Measurements from ENCODE around the gene SLAIN2. TPM values are rescaled to one million over a fixed set of nuclear protein-coding genes. Genes with fewer than 3 reads are reported as not detected.
"Not testable (repeated sequence)": the region's sequence is repeated elsewhere in the genome, so short reads cannot be mapped to it uniquely, and the experiment has no call there.

The SLAIN2 gene
- total RNA-seq, result 10 to 100 TPM; 73.9 to 79.1 TPM

- POLR2A ChIA-PET, result interaction anchor here (1.1 kb wide), 1 partner anchor 10 kb away, joined by 3 read pairs; no protein-coding TSS in a partner anchor
- CTCF ChIA-PET, result interaction anchor here (0.5 to 0.8 kb wide), 3 partner anchors 36 to 204 kb away, joined by 3 to 5 read pairs (median 3); no protein-coding TSS in a partner anchor
Observed at GRCh38 chr4:48340965-48341775, at the start of gene SLAIN2. Gene SLAIN2 (plus strand): TSS chr4:48341529. CDS start chr4:48341740, 211 bp downstream.

- POLR2A ChIA-PET, CTCF ChIA-PET: not testable (repeated sequence)
Observed at GRCh38 chr4:48292218-48292790, 49.0 kb upstream of the SLAIN2 start.

GRCh38 chr4:48295116-48295515, 46.2 kb upstream of the SLAIN2 start:
- POLR2A ChIA-PET, result no interaction called here
- CTCF ChIA-PET, result no interaction called here

- CTCF ChIA-PET, result no interaction called here
- POLR2A ChIA-PET, result no interaction called here
Observed at GRCh38 chr4:48296365-48296764, 45.0 kb upstream of the SLAIN2 start.

GRCh38 chr4:48297256-48297846, 44.0 kb upstream of the SLAIN2 start:
- CTCF ChIA-PET, result no interaction called here

GRCh38 chr4:48299560-48299959, 41.8 kb upstream of the SLAIN2 start:
- ChIA-PET POLR2A (no interaction called here), CTCF (no interaction called here)

More at GRCh38 chr4:48297256-48297846, 44.0 kb upstream of the SLAIN2 start:
- POLR2A ChIA-PET, result no interaction called here

GRCh38 chr4:48300004-48300403, 41.3 kb upstream of the SLAIN2 start:
- ChIA-PET CTCF (no interaction called here), POLR2A (no interaction called here)

- POLR2A ChIA-PET, result no interaction called here
- CTCF ChIA-PET, result no interaction called here
Observed at GRCh38 chr4:48305508-48305907, 35.8 kb upstream of the SLAIN2 start.

- POLR2A ChIA-PET, result no interaction called here
- CTCF ChIA-PET, result no interaction called here
Observed at GRCh38 chr4:48307528-48307927, 33.8 kb upstream of the SLAIN2 start.

- CTCF ChIA-PET, result no interaction called here
- POLR2A ChIA-PET, result no interaction called here
Observed at GRCh38 chr4:48308901-48309300, 32.4 kb upstream of the SLAIN2 start.

- POLR2A ChIA-PET, result no interaction called here
- CTCF ChIA-PET, result interaction anchor here (0.7 kb wide), 1 partner anchor 239 kb away, joined by 3 read pairs; no protein-coding TSS in a partner anchor
Observed at GRCh38 chr4:48311896-48312295, 29.4 kb upstream of the SLAIN2 start.

GRCh38 chr4:48314746-48315145, 26.6 kb upstream of the SLAIN2 start:
- CTCF ChIA-PET, result interaction anchor here (1.9 kb wide), 1 partner anchor 24 kb away, joined by 3 read pairs; no protein-coding TSS in a partner anchor
- POLR2A ChIA-PET, result not testable (repeated sequence)

GRCh38 chr4:48315728-48316630, 25.4 kb upstream of the SLAIN2 start:
- ChIA-PET CTCF (interaction anchor here (0.7 to 1.9 kb wide), 2 partner anchors 12 to 25 kb away, joined by 3 read pairs; no protein-coding TSS in a partner anchor), POLR2A (no interaction called here)

GRCh38 chr4:48321312-48321711, 20.0 kb upstream of the SLAIN2 start:
- CTCF ChIA-PET, result no interaction called here
- POLR2A ChIA-PET, result no interaction called here

GRCh38 chr4:48322063-48322462, 19.3 kb upstream of the SLAIN2 start:
- ChIA-PET CTCF (no interaction called here), POLR2A (no interaction called here)

- POLR2A ChIA-PET, result no interaction called here
- CTCF ChIA-PET, result no interaction called here
Observed at GRCh38 chr4:48324281-48324680, 17.0 kb upstream of the SLAIN2 start.

- CTCF ChIA-PET, result interaction anchor here (1.2 kb wide), 1 partner anchor 13 kb away, joined by 3 read pairs; no protein-coding TSS in a partner anchor
- POLR2A ChIA-PET, result no interaction called here
Observed at GRCh38 chr4:48329193-48329592, 12.1 kb upstream of the SLAIN2 start.

GRCh38 chr4:48329976-48330375, 11.4 kb upstream of the SLAIN2 start:
- ChIA-PET CTCF (no interaction called here), POLR2A (no interaction called here)

- CTCF ChIA-PET, result no interaction called here
- POLR2A ChIA-PET, result no interaction called here
Observed at GRCh38 chr4:48331577-48332330, 9.6 kb upstream of the SLAIN2 start.
